GM21529 (cell line): Measurements from ENCODE around the gene RPS15.

Experiments
- ATAC-seq: cut with Tn5 transposase; IDR thresholded peaks from one replicate; pipeline ENCODE4 v1.9.1; 2021; ENCODE audit not compliant: unreplicated experiment

Gene RPS15

GRCh38 chr19:1438035-1438932 is at the start of gene RPS15:
Gene RPS15 (plus strand): TSS chr19:1438396. CDS start chr19:1438426, 30 bp downstream.
- ATAC-seq: peak; percentile 79

DNA sequence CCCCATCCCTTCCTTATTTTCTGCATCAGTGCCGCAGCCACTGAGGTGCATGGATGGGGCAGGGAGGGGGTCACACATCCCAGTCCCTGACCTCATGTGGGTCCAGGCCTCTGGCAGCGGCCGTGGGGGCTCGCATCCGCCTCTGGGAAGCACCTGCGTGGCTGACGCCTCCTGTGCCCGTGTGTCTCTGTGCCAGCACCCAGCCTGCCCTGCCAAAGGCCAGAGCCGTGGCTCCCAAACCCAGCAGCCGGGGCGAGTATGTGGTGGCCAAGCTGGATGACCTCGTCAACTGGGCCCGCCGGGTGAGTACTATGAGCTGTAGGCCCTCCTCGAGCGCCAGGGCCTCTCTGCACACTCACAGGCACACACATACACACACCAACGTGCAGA is 49.6 kb upstream of the RPS15 start:
- no peak for ATAC-seq

DNA sequence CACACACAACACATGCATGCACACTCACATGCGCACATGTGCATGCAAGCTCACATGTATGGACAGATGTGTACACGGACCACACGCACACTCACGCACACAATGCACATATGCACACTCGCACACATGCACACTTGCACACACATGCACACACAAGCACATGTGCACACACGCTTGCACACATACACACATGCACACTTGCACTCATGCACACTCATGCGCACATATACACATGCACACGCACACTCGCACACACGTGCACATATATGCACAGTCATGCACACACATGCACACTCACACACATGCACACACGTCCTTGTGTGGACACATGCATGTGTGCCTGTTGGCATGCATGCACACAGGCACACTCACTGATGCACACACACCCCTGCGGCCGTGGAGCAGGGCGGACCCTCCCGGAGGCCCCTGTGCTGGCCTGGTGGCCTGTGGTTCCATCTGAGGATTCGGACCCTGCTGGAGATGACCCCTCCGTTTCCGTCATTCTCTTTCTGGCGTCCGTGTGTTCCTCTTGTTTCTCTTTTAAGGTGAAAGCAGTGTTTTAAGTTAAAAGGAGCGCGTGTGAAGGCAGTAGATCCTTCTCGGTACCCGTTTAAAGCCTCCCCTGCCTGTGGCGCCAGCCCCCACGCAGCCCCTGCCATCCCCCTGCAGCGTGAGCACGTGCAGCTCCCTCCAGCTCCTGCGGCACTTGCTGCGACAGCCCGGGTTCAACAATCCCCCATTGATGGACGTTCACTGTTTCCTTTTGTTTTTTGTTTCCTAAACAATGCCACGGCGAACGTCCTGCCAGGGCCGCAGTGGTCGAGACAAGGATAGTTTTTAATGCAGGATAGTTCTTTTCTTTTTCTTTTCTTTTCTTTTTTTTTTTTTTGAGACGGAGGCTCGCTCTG is 48.9 kb upstream of the RPS15 start:
- ATAC-seq: no peak

- no peak for ATAC-seq
These were observed 47.2 kb upstream of the RPS15 start for GRCh38 chr19:1390890-1391423.

DNA sequence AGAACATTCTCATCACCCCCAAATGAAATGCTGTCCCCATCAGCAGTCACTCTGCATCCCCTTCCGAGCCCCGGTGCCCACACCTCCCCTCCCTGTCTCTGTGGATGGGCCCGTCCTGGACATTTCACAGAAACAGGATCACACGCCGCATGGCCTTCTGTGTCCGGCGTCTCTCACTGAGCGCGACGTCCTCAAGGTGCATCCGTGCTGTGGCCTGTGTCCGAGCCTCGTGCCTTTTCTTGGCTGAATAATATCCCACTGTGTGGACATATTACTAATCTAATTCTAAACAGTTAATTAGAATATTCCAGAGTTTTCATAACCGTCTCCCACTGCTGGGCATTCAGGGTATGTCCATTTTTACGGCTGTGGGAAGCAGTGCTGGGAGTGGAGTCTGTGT is 45.8 kb upstream of the RPS15 start:
- ATAC-seq: no peak

GRCh38 chr19:1392939-1393530 is 45.2 kb upstream of the RPS15 start:
- ATAC-seq: no peak

DNA sequence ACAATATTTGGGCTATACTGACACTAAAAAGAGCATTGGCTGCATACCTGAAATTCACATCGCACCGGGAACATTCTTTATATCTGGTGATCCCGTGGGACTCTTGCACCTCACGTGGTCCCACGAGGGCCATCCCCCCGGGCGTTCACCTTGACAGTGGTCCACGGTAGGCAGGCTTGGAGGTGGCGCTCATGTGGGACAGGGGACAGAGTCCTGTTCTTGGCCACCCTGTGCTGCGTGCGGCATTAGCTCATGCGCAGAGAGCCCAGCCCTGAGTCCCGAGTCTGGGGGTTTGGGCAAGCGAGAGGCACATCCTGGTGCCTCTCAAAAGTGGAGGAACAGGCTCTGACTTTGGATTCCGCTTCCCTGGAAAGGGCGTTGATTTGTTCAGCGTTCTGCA is 44.4 kb upstream of the RPS15 start:
- ATAC-seq: no peak

- no peak for ATAC-seq
These were observed 43.7 kb upstream of the RPS15 start for GRCh38 chr19:1394252-1395193.

GRCh38 chr19:1395194-1396018 is 42.8 kb upstream of the RPS15 start:
- no peak for ATAC-seq

- no peak for ATAC-seq
These were observed 42.0 kb upstream of the RPS15 start for GRCh38 chr19:1396019-1396767.

DNA sequence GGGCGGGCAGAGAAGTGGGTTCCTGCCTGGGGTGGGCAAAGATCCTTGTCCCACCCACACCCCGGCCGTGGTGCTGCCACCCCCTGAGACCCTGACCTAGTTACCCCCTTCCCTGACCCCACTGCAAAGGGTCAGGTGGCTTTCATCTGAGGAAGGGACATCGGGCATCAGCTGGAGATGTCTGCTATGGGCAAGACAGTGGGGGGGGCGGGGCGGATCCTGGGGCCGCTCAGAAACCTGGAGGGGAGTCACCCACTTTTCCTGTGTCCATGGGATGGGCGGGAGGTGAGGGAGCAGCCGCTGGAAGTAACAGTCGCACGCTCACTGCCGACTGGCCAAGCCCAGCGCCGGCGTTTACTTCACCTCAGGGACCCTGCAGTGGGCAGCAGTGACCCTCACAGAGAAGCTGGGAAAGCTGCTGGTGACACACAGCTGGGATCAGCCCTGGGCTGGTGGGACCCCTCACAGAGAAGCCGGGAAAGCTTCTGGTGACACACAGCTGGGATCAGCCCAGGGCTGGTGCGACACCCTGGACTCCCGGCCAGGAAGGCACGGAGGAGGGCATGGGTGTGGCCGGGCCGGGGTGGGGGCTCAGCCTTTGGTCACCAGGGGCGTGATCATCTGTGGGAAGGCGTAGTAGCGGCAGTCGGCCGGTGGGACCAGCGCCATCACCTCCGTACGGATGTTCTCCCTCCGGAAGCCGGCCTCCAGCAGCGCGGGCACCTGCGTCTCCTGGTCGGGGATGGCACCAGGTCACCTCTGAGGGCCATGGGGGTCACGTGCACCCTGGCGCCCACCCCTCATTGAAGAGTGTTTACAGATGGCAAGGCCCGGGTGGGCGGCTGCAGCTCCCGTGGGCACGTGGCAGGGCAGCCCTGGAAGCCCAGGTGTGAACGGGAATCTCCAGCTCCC is 41.2 kb upstream of the RPS15 start:
- ATAC-seq: no peak

GRCh38 chr19:1397838-1398237 is 40.4 kb upstream of the RPS15 start:
- ATAC-seq: no peak

GRCh38 chr19:1399079-1399478 is 39.1 kb upstream of the RPS15 start:
- ATAC-seq: no peak

DNA sequence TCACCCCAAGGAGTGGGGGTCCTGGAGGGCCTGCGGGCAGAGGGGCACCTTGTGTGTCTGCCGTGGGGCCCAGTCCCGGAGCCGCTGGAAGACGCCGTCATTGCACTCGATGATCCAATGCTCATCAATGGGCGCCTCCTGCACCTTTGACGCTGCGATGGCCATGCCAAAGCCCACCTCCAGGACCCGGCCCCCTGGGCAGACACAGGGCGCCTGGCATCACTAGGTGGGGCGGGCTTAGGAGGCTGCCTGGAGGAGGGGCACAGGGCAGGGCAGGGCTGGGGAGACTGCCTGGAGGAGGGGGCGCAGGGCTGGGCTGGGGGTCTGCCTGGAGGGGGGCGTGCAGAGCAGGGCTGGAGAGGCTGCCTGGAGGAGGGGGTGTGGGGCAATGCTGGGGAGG is 38.5 kb upstream of the RPS15 start:
- ATAC-seq: no peak

GRCh38 chr19:1400281-1401137 is 37.7 kb upstream of the RPS15 start:
- no peak for ATAC-seq

GRCh38 chr19:1401138-1401888 is 36.9 kb upstream of the RPS15 start, which contains the start of gene GAMT:
Gene GAMT (minus strand): TSS chr19:1401542. CDS start chr19:1401476, 66 bp downstream.
- ATAC-seq: no peak
